ENCODE data around the gene ACIN1. TPM values are rescaled to one million over a fixed set of nuclear protein-coding genes. Genes with fewer than 3 reads are reported as not detected.

ACIN1 gene
- total RNA-seq, 6 experiments from 2014 or later: 128 to 150 (median 142) TPM

DNA sequence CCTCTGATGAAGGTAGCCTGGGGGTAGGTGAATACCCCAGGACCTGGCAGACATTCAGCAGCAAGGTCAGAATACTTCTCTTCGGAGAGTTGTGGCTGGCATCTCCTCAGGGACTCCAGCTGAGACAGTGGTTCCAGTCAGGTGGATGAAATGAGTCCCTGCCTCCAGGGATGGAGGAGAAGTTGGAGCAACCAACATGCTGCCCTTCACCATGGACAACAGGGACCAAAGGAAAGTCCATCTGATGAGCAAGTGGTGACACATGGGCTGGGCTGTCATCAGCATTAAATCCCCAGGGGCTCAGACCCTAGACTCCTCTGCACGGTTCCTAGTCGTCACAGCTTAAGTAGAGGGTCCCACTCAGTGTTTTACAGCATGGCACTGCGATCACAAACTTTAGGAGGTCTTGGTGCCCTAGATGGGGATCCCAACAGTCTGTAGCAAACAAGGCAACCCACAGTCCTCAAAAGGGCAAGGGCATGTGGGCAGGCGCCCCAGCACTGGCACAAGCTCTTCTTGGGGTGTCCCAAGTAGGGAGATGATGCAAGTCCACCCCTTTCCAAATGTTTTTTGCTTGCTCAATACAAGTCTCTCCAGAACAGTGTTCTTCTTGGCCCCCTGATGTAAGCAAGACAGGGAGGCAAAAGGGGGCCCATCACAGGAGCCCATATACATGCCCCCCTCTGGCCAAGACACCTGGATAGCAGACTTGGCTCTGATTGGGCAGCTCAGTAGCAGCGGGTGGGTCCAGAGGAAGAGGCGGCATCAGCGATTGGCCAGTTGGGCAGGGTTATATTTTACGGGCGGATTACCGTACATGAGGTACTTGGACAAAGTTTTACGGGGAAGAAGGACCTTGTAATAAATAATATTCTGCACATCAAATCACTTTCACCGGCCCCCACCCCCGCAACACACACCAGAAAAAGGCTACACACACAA, 26.8 kb downstream of the ACIN1 start:
- Mint-ChIP-seq H3K36me3 (ENCODE audit: low read depth) (peaks cover 48% of the 10 kb centered on the region), H3K4me3 (peak overlapping the region; percentile 94), H3K27ac (peak overlapping the region; percentile 74), H3K4me1 (ENCODE audit: low read depth) (peaks cover 68% of the 10 kb centered on the region), H3K9me3 (no peaks in the 10 kb centered on the region), H3K27me3 (ENCODE audit: insufficient read depth) (peaks cover 6% of the 10 kb centered on the region)
- TF ChIP-seq, protein P1, sequence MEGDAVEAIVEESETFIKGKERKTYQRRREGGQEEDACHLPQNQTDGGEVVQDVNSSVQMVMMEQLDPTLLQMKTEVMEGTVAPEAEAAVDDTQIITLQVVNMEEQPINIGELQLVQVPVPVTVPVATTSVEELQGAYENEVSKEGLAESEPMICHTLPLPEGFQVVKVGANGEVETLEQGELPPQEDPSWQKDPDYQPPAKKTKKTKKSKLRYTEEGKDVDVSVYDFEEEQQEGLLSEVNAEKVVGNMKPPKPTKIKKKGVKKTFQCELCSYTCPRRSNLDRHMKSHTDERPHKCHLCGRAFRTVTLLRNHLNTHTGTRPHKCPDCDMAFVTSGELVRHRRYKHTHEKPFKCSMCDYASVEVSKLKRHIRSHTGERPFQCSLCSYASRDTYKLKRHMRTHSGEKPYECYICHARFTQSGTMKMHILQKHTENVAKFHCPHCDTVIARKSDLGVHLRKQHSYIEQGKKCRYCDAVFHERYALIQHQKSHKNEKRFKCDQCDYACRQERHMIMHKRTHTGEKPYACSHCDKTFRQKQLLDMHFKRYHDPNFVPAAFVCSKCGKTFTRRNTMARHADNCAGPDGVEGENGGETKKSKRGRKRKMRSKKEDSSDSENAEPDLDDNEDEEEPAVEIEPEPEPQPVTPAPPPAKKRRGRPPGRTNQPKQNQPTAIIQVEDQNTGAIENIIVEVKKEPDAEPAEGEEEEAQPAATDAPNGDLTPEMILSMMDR (IDR thresholded peaks at IDR 0.05): no peak
- no peak for DNase-seq

DNA sequence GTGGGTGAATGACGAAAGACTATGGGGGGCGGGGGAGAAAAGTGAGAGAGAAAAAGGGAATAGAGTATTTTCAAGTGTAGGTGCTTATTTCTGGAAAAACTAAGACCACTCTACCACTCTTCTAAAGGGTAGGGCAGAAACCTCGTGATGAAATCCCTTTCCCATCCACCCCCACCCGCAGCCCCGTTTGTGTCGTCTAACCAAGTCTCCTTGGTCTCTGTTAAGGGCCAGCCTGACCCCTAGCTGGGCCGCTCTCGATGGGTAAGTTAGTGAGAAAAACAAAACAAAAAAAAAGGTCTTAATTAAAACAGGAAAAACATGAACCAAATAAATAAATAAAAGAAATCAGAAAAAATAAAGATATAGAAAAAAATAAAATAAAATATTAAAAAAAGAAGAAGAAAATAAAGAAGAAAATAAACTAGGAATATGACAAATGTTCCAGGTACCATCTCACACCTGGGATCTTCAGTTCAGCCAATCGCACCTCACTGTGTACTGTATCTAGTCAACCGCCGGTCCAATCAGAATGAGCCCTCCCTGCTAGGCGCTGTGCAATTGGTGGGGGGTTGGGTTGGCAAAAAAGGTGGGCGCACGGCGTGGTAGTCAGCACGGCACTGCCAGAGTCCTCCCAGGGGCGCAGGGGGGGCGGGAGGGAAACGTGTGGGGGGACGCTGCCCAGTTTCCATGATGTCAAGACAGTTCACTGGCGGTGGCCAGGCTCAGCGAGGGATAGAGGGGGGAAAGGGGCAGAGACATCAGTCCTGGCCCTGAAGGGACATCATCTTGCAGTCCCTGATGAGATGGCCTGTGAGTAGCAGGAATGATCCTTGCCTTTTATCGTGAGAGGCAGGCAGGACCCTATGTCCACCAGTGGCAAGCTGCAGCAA, 27.8 kb downstream of the ACIN1 start:
- Mint-ChIP-seq H3K4me1 (ENCODE audit: low read depth) (peaks cover 68% of the 10 kb centered on the region), H3K27ac (peak overlapping the region; percentile 53), H3K4me3 (no peak overlapping the region), H3K9me3 (no peaks in the 10 kb centered on the region), H3K27me3 (ENCODE audit: insufficient read depth) (peaks cover 7% of the 10 kb centered on the region), H3K36me3 (ENCODE audit: low read depth) (peaks cover 55% of the 10 kb centered on the region)
- TF ChIP-seq, protein P1 (IDR thresholded peaks at IDR 0.05): no peak
- no peak for DNase-seq

DNA sequence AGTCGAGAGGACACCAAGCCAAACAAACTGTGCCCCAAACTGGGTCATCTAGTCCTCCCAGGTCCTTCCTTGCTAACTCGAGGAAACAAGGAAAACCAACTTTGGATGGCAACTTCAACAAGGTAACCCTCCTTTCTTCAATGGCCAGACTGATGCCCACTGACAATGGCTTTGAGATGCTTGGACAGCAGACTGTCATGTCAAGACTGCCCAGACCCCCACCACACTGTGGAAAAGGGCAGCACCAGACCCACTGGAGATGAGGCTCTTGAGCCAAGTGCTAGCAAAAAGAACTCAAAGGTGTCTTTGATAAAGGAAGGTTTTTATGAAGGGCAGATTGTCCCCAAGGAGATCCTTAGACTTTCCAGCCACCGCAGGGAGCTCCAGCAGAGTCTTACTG, 28.6 kb downstream of the ACIN1 start:
- Mint-ChIP-seq H3K27me3 (ENCODE audit: insufficient read depth) (peaks cover 8% of the 10 kb centered on the region), H3K36me3 (ENCODE audit: low read depth) (peaks cover 54% of the 10 kb centered on the region), H3K9me3 (no peaks in the 10 kb centered on the region), H3K27ac (peak overlapping the region; percentile 53), H3K4me3 (no peak overlapping the region), H3K4me1 (ENCODE audit: low read depth) (peaks cover 63% of the 10 kb centered on the region)
- no peak for DNase-seq
- TF ChIP-seq, protein P1 (IDR thresholded peaks at IDR 0.05): no peak

DNA sequence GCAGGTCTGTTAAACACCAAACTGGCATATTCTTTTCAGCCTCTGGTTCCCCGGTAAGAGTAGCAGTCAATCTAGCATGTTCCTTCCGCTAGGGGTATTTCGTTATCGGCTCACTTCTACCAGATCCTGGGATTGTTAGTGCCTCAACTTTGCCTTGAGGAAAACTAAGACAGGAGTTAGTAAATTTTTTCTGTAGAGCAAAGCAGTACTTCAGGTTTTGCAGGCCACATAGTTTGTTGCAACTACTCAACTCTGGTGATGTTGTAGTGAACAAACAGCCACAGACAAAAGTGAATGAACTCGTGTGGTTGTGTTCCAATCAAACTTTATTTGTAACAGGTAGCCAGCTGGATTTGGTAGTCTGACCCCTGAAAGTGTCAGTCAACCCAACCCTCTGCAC, 31.3 kb downstream of the ACIN1 start:
- Mint-ChIP-seq H3K9me3 (no peaks in the 10 kb centered on the region), H3K36me3 (ENCODE audit: low read depth) (peaks cover 42% of the 10 kb centered on the region), H3K4me3 (no peak overlapping the region), H3K27me3 (ENCODE audit: insufficient read depth) (peaks cover 2% of the 10 kb centered on the region), H3K4me1 (ENCODE audit: low read depth) (peaks cover 51% of the 10 kb centered on the region), H3K27ac (peak overlapping the region; percentile 82)
- no peak for DNase-seq
- TF ChIP-seq, protein P1 (IDR thresholded peaks at IDR 0.05): no peak

DNA sequence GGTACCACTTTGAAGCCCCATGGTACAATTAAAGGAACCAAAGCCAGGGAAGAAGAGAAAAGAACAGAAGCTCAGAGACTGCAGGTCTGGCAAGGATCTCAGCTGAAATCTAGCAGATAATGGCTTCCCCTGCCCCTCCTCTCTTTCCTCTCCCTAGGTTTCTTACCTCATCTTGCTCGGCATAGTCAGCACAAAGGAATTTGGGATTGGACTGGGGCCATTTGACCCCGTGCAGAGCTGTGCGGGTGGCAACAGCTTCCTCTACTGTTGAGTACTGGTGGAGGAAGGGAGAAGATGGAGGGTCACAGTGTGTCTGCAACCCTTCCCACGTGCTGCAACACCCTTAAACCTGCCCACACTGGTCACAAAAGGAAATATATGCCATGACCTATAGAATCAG, 32.9 kb downstream of the ACIN1 start:
- Mint-ChIP-seq H3K4me1 (ENCODE audit: low read depth) (peaks cover 57% of the 10 kb centered on the region), H3K4me3 (peak overlapping the region; percentile 48), H3K9me3 (no peaks in the 10 kb centered on the region), H3K27ac (peak overlapping the region; percentile 82), H3K27me3 (ENCODE audit: insufficient read depth) (peaks cover 2% of the 10 kb centered on the region), H3K36me3 (ENCODE audit: low read depth) (peaks cover 38% of the 10 kb centered on the region)
- DNase-seq: peak; percentile 90
- TF ChIP-seq, protein P1 (IDR thresholded peaks at IDR 0.05): no peak; the same call in 1 of the 2 replicates
